ENCODE data around the gene STAT2.

DNA sequence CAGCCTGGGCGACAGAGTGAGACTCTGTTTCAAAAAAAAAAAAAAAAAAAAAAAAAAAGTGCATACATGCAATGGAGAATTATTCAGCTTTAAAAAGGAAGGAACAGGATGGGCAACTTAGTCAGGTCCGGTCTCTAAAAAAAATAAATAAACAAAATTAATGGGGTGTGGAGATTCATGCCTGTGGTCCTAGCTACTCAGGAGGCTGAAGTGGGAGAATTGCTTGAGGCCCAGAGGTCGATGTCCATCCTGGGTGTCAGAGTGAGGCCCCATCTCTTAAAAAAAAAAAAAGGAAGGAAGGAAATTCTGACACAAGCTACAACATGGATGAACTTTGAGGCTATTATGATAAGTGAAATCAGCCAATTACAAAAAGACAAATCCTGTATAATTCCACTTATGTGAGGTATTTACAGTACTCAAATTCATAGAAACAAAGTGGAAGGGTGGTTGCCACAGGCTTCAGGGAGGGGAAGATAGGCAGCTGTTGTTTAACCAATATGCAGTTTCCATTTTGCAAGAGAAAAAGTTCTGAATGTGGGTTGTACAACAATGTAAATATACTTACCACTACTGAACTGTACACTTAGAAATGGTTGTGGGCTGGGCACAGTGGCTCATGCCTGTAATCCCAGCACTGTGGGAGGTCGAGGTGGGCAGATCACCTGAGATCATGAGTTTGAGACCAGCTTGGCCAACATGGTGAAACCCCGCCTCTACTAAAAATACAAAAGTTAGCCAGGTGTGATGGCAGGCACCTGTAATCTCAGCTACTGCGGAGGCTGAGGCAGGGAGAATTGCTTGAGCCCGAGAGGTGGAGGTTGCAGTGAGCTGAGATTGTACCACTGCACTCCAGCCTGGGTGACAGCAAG, 15.1 kb upstream of the STAT2 start:
- TF ChIP-seq, protein P1, sequence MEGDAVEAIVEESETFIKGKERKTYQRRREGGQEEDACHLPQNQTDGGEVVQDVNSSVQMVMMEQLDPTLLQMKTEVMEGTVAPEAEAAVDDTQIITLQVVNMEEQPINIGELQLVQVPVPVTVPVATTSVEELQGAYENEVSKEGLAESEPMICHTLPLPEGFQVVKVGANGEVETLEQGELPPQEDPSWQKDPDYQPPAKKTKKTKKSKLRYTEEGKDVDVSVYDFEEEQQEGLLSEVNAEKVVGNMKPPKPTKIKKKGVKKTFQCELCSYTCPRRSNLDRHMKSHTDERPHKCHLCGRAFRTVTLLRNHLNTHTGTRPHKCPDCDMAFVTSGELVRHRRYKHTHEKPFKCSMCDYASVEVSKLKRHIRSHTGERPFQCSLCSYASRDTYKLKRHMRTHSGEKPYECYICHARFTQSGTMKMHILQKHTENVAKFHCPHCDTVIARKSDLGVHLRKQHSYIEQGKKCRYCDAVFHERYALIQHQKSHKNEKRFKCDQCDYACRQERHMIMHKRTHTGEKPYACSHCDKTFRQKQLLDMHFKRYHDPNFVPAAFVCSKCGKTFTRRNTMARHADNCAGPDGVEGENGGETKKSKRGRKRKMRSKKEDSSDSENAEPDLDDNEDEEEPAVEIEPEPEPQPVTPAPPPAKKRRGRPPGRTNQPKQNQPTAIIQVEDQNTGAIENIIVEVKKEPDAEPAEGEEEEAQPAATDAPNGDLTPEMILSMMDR (IDR thresholded peaks at IDR 0.05): no peak
- TF ChIP-seq POLR2AphosphoS5 (IDR thresholded peaks at IDR 0.05; ENCODE audit: low read depth, low read length): no peak
